Skin of body (tissue), 2 donors: ENCODE results near the gene MRPS10. TPM values are rescaled to one million over a fixed set of nuclear protein-coding genes. Genes with fewer than 3 reads are reported as not detected.
"Not testable (repeated sequence)": the region's sequence is repeated elsewhere in the genome, so short reads cannot be mapped to it uniquely, and the experiment has no call there.

ENCODE experiments used
- DNase-seq: peaks from one replicate; lab custom pipeline; 2025; lab: John Stamatoyannopoulos, UW
- total RNA-seq: library from RNA; depleted of rRNA; stranded (reverse); fragments of >200 nt; gene quantifications from one replicate; pipeline ENCODE4 v1.2.3, GENCODE V29; 2014

The MRPS10 gene
- total RNA-seq, 1 donor from 2014 or later: 33.0 TPM

DNA sequence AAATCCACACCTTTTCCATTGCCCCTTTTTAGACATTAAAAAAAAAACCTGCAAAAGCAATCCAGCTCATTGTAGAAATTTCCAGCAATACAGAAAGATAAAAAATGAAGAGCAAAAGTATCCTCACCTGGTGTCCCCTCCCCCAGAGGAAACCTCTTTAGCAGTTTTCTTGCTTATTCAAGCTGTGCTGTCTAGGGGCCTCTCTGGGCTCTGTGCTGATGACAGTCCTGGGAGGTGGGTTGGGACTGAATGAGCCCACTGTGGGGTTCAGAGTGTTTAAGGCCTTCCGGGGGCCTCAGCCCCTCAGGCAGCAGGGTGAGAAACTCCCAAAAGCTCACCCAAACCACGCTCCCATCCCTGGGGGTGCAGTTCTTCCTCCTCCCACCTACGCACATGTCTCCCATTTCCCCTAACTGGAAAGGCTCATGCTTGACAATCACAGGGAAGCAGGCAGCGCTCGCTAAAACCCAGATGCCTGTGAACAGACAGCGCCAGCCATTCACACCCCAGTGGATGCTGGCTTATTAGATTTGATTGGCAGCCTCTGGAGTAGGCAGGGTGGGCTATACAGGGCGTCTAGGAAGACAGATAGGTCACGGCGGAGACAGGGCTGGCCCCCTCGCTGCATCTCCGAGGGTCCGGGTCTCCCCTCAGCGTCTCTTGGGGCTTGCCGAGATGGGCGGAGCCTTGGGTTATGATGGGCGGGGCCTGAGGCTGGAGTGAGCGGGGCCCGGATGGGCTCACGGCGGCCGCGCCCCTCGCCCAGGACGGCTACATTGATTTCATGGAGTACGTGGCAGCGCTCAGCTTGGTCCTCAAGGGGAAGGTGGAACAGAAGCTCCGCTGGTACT, 39.9 kb downstream of the MRPS10 start:
- no peak for DNase-seq

DNA sequence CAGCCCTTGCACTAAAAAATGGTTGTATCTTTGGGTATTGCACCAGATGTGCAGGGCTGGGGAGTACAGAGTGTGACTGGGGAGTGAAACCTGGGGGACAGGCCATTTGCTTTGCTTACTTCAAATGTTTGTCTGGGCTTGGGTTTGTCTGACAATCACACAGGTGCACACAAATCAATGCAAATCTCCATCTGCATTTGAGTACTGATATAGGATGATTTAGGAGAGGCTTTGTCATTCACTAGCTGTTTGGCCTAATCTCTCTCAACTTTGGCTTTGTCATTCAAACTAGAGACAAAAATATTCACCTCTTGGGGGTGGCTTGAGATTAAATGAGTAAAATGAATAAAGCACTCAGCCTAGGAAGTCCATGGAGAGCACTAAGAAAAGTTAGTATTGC, 40.7 kb downstream of the MRPS10 start:
- DNase-seq: no peak

DNA sequence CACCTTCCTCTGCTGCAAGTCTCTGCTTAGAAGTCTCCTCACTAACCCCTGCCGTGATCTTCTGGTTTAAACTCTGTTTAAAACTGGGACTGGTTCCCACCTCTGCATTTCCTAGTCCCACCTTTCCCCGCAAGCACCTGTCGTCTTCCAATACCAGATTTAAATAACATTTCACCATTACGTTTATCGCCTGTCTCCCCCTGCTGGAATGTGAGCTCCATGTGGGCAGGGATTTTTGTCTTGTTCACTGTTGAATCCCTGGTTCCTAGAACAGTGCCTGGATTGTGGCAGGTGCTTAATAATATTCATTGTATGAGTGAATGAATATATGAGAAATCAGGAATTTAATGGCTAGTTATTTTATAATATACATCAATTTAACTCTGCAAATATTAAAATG, 41.8 kb downstream of the MRPS10 start:
- DNase-seq: no peak

DNA sequence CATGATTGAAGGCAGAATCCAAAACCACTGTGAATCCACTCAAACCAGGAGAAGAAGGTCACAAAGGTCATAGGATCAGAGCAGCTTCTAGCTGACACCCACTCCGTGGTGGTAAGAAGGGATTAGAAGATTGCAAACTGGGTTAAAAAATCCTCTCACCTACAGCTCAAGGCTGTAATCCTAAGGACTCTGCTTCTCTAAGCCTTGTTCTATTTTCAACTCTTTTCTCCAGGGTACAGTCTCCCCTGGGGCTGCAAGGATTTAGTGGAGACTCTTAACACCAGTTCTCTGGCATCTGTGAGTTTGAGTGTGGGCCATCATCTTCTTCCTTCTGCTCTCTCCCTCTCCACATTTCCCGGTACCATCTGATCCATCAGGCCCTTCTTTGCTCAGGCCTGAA, 44.6 kb downstream of the MRPS10 start, which contains the start of gene GUCA1A:
GUCA1A (plus strand) TSS at position 264 of the 400 bp plus-strand sequence. CDS start 250 bp downstream, outside the sequence.
- no peak for DNase-seq

DNA sequence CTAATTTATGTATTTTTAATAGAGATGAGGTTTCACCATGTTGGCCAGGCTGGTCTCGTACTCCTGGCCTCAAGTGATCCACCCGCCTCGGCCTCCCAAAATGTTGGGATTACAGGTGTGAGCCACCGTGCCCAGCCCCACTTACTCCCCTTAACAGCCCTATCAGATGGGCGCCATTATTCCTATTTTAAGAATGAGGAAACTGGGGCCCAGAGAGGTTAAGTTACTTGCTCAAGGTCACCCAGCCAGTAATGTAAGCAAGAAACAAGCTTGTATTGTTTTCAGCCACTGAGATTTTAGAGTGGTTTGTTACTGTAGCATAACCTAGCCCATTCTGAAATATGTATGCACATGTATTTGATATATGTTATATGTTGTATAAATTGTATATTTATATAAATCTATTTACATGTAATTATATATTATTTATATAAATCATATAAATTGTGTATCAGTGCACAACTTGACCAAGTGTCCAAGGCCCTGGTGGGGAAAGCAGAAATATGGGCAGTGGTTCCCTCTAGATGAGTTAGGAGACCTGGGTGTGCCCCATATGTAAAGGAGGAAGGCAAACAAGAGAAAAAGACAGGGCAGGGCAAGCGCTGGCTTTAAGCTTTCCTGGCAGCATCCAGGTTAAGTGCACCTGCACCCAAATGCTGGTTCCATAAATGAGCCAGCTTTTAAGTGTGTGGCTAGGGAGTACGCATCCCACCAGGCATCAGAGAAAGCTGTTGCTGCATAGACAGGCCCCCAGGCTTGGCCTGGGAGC, 45.7 kb downstream of the MRPS10 start:
- DNase-seq: no peak

DNA sequence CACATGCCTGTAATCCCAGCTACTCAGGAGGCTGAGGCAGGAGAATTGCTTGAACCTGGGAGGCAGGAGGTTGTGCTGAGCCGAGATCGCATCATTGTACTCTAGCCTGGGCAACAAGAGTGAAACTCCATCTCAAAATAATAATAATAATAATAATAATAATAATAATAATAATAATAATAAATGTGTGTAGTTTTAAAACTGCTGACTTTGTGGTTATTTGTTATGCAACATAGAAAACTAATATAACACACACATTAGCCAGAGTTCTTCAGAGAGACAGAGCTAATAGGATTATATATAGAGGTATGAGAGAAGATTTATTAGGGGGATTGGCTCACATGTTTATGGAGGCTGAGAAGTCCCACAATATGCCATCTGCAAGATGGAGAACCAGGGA, 47.9 kb downstream of the MRPS10 start:
- not testable (repeated sequence) for DNase-seq

DNA sequence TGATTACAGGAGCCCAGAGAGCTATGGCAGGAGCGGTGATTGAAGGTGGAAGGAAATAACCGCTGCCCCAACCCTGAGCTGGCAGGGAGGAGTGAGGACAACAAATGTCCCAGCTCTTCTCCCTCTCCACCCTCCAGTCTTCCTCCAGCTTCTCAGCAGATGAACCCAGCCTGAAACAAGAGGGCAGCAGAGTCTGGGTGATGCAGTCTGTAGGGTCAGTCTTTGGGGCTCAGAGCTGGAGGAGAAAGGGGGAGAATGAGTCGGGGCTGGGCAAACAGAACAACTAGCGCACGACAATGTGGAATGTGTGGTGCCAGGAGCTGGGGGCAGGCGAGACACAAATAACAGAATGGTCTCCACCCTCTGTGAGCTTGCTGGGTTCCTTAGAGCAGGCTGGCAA, 49.0 kb downstream of the MRPS10 start:
- DNase-seq: no peak

DNA sequence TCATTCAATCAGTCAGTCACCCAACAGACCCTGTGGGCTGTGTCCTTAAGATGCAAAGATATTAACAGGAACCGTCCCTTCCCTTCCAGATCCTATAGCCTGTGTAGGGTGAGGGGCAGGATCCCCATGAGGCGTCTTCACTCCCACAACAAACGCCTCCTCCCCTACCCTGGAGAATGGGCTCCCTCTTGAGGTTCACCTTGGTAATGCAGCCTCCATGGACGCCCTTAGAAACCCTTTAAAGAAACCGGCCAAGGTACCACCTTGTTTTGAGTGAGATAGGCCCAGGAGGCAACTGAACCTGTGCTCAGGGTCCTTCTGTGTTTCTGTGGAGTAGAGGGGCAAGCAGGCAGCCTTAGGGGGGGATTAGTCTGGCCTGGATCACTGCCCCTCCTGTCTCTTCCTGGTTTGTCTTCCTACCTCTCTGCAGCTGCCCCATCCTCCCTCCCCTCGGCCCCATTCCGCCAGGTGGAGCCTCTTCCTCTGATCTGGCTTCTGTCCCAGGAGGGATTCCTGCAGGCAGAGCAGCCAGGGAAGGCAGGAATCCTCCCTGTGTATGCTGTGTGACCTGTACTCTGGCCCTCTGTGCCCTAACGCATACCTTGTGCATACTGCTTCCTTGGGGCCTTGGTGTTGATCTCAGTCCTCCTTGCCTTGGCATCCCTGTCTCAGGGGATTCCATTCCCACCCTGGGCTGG, 51.1 kb downstream of the MRPS10 start:
- DNase-seq: no peak

DNA sequence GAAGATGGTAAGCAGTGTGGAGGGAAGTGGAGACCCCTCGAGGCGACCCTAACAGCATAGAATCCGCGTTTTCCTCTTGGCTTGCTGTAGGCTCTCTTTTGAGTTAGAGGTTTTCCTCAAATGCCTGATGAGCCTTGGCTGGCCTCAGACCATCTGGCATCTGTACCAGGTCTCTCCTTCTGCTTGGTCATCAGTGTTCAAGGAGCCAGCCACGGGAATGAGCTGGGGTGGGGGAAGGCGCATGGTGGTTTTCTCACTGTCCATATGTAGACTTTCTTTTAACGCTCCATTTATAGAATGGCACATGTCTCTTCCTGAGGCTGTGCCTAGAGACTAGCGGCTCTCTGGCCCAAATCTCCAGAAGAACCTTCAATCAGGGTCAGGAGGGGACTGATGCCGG, 52.6 kb downstream of the MRPS10 start:
- DNase-seq: no peak

DNA sequence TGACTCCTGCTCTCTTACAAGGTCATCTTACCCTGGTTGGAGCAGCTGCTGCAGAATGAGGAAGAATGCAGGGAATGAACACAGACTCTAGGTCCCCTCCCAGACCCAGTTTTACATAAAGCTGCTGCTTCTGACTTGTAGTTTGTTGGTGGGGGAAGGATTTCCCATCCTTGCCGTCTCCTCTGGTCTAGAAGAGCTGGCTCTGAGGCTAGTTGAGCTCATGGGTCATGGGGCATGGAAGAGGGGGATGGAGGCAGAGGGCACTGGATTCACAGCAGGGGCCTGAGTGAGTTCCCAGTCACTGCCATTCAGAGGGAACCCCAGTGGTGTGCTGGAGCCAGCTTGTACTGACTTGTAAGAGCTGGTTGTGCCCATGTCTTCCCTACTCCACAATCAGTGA, 53.7 kb downstream of the MRPS10 start:
- DNase-seq: no peak

DNA sequence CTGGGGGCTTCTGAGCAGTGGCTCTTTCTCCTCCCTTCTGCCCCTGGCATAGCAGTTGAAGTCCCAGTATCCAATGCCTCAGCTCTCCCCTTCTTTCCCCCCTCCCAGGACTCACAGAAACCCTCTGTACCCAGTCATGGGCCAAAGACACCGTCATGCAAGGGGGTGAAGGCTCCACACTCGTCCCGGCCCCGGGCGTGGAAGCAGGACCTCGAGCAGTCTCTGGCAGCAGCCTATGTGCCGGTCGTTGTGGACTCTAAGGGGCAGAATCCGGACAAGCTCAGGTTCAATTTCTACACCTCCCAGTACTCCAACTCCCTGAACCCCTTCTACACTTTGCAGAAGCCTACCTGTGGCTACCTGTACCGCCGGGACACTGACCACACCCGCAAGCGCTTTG, 54.8 kb downstream of the MRPS10 start:
- no peak for DNase-seq

DNA sequence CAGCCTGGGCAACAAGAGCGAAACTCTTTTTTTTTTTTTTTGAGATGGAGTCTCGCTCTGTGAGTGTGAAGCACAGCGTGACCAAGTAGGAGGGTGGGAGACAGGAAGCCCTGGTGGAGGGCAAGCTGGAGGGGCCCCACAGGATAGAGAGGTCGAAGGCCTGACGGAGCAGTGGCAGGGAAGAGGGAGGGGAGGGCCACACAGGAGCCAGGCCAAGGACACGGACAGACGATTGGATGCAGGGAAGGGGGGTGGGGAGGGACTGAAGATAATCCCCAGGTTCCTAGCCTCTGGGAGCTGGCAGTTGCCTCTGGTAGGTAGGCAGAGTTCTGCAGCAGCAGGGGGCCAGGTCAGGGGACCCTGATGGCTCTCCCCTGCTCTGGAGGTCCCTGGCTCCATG, 55.3 kb downstream of the MRPS10 start:
- no peak for DNase-seq

DNA sequence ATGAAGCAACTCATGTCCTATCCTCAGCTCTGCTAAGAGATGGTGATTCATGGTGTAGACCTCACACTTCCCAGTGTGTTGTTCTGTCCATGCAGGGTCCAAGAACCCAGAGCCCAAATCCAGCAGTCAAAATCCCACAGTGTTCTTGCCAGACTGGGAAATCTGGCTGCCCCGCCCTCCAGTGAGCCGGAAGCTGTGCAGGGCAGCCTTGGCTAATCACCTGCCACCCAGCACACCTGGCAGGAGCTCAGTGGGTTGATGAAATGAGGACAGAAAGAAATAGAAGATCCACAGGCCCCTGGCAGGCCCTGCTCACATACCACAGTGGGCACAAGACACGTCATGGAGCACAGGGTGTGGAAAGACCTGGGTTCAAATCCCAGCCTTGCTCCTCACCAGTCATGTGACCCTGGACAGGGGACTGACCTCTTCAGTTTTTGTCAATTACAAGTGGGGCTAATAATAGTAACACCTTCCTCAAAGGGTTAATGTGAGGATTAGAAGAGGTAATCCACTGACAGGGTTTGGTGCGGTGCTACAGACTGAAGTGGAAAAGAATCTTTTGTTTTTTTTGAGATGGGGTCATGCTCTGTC, 58.1 kb downstream of the MRPS10 start:
- DNase-seq: no peak

DNA sequence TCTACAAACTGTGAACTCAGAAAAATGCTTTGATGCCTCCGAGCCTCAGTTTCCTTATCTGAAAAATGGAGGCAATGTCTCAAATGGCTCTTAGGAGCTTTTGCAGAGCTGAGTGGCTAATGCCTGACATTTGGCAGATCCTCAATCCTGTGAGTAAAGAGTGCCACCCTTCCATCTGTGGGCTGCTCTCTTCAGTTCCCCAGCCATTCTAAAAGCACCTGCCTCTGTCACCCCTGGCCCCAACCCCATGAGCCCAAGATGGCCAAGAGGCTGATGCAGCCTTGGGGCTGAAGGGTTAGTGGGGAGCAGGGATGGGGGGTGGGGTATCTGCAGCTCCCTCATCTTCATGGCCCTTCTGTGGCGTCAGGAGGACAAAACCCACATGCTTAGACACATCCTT, 59.0 kb downstream of the MRPS10 start:
- no peak for DNase-seq

DNA sequence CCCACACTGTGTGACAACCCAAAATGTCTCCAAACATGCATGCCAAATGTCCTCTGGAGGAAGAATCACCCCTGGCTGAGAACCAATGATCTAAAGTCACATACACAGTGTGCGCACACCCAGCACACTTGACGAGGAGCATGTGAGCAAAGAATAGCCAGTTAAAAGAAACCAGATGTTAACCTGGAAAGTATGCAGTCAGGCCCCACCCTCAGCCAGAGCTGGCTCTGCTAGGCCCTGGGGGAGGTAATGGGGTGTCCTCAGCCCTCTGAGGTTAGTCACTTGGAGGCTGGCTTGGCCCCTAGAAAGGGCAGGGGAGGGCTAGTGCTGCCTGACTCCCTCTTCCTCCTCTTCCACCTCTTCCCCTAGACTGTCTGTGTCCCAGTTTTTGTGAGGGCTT, 59.6 kb downstream of the MRPS10 start:
- DNase-seq: no peak

Other genes starting within 250 kb of the MRPS10 start
- gene TAF8, start 167.3 kb downstream of the MRPS10 start, total RNA-seq: 11.0 TPM
- gene C6orf132, start 75.2 kb downstream of the MRPS10 start, total RNA-seq: 14.5 TPM
- 0.20 TPM for gene GUCA1A, start 44.5 kb downstream of the MRPS10 start, total RNA-seq
- gene GUCA1B, start 22.9 kb downstream of the MRPS10 start, total RNA-seq: 0.79 TPM
- gene TRERF1, start 234.1 kb upstream of the MRPS10 start, total RNA-seq: 6.2 TPM